Endothelial cell of umbilical vein (primary cell): ENCODE data around the gene HECA.

Source experiments
- FOS ChIP-seq: IDR thresholded peaks from 2 replicates; pipeline ENCODE4 v1.6.1; 2011; ENCODE audit warnings: mild to moderate bottlenecking, low read length, moderate library complexity, borderline replicate concordance; ENCODE audit not compliant: insufficient read depth
- MYC ChIP-seq: IDR thresholded peaks from one replicate; pipeline ENCODE4 v1.6.1; 2011; ENCODE audit warnings: mild to moderate bottlenecking, low read depth, low read length
- POLR2A ChIP-seq: IDR thresholded peaks from 2 replicates; pipeline ENCODE4 v1.6.1; 2012; ENCODE audit warnings: low read depth, mild to moderate bottlenecking, control low read depth, low read length
- POLR2AphosphoS5 ChIP-seq: IDR thresholded peaks from 2 replicates; pipeline ENCODE4 v1.6.1; 2012; ENCODE audit warnings: low read depth, mild to moderate bottlenecking, control low read depth, low read length, moderate library complexity; ENCODE audit not compliant: insufficient read depth
- TF ChIP-seq, protein P1 (sequence below), 2 donors: IDR thresholded peaks; 1 replicate in 1 of 2; 2 replicates in 1 of 2; pipeline ENCODE4 v1.5.1; 2011; ENCODE audit warnings: low read length in 2 of 2, mild to moderate bottlenecking in 2 of 2, moderate library complexity in 2 of 2, control low read depth in 1 of 2, inconsistent platforms in 1 of 2, low read depth in 1 of 2; ENCODE audit not compliant: insufficient read depth in 1 of 2; ENCODE audit errors: extremely low read depth in 1 of 2
- TF ChIP-seq, protein P2 (sequence below): IDR thresholded peaks from 2 replicates; pipeline ENCODE4 v1.6.1; 2011; ENCODE audit not compliant: insufficient read depth, insufficient read length

DNA sequence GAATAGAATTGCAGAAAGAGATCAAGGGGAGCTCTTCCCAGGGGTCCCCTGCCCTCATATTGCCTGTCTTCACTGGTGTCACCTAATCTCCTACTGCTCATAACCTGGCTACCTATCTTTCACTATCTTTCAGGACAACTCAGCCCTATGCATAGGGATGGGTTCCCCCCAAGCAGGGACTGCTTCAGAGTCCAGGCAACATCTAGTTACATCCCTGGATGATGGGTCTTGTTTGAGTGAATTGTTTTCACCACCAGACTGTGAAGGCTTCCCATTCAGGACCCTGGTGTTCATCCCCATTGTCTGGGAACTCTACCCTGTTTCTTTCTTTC, 850 bp upstream of the HECA start:
- no peak for TF ChIP-seq MYC
- TF ChIP-seq, protein P1, sequence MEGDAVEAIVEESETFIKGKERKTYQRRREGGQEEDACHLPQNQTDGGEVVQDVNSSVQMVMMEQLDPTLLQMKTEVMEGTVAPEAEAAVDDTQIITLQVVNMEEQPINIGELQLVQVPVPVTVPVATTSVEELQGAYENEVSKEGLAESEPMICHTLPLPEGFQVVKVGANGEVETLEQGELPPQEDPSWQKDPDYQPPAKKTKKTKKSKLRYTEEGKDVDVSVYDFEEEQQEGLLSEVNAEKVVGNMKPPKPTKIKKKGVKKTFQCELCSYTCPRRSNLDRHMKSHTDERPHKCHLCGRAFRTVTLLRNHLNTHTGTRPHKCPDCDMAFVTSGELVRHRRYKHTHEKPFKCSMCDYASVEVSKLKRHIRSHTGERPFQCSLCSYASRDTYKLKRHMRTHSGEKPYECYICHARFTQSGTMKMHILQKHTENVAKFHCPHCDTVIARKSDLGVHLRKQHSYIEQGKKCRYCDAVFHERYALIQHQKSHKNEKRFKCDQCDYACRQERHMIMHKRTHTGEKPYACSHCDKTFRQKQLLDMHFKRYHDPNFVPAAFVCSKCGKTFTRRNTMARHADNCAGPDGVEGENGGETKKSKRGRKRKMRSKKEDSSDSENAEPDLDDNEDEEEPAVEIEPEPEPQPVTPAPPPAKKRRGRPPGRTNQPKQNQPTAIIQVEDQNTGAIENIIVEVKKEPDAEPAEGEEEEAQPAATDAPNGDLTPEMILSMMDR (IDR thresholded peaks at IDR 0.05; ENCODE audit: extremely low read depth in 1 of 2, insufficient read depth in 1 of 2, low read depth in 1 of 2, low read length in 2 of 2): no peak
- no peak for TF ChIP-seq POLR2A
- TF ChIP-seq FOS: no peak
- TF ChIP-seq, protein P2, sequence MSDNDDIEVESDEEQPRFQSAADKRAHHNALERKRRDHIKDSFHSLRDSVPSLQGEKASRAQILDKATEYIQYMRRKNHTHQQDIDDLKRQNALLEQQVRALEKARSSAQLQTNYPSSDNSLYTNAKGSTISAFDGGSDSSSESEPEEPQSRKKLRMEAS: no peak
- no peak for TF ChIP-seq POLR2AphosphoS5
